ENCODE results near the gene MYO10.
A peak's percentile ranks its signal among the peaks of the same experiment; 100 is the strongest.

Gene MYO10

DNA sequence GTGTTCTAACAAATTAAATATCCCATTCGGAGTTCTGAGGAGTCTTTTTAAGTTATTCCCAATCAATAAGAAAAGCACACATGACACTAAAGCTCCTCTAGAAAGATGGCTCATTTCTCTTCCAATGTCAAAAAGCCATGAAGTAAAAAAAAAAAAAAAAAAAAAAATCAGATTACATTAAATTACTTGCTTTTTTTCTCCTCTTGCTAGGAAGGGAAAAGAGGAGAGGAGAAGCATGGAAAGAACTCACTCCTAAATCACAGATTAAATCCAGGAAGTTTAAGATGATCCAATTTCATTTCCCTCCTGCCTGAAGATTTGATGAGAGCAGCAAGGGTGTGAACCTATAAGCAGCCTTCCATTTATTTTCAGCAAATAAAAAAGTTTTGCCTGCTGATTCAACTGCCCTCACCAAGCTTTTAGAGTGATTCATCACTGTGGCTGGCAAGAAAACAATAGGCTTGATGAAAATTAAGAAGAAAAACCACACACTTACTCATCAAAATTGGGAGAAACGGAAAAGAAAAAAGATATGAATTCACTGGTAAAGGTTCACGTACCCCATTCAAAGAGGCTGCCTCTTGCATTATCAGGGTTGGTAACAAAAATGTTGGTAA, 19.7 kb downstream of the MYO10 start:
- no peak overlapping the region for H3K4me3 ChIP-seq (ENCODE audit: low read length)

GRCh38 chr5:16914584-16914983, 21.5 kb downstream of the MYO10 start:
- no peak overlapping the region for H3K4me3 ChIP-seq (ENCODE audit: low read length)
- no peak for TF ChIP-seq CTCF (conservative IDR thresholded peaks at IDR 0.05; ENCODE audit: low read depth, low read length)
- no peak for DNase-seq (ENCODE audit: low read depth)

More for the DNA sequence above, 19.7 kb downstream of the MYO10 start:
- DNase-seq (ENCODE audit: low read depth): peak; percentile 88
- TF ChIP-seq CTCF (conservative IDR thresholded peaks at IDR 0.05; ENCODE audit: low read depth, low read length): no peak

GRCh38 chr5:16914108-16914435, 22.0 kb downstream of the MYO10 start:
- no peak for DNase-seq (ENCODE audit: low read depth)
- TF ChIP-seq CTCF (conservative IDR thresholded peaks at IDR 0.05; ENCODE audit: low read depth, low read length): no peak
- no peak overlapping the region for H3K4me3 ChIP-seq (ENCODE audit: low read length)

GRCh38 chr5:16913187-16914107, 22.6 kb downstream of the MYO10 start:
- H3K4me3 ChIP-seq (ENCODE audit: low read length): no peak overlapping the region
- no peak for DNase-seq (ENCODE audit: low read depth)
- no peak for TF ChIP-seq CTCF (conservative IDR thresholded peaks at IDR 0.05; ENCODE audit: low read depth, low read length)

DNA sequence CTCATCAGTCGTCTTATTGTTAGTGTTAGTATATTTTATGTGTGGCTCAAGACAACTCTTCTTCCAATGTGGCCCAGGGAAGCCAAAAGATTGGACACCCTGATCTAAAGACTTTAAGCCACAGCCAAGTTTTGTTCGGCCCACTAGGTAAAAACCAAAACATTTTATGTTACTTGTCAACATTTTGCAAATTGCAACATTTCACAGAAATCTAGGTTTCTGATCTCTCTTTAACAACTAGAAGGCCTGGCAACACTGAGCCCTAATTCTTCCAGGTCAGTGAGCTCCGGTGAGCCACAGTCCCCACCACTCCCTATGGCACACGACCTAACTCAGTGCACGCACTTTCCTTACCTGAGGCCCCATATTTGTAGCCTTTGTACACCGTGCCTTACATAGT, 24.0 kb downstream of the MYO10 start:
- no peak for DNase-seq (ENCODE audit: low read depth)
- no peak overlapping the region for H3K4me3 ChIP-seq (ENCODE audit: low read length)
- no peak for TF ChIP-seq CTCF (conservative IDR thresholded peaks at IDR 0.05; ENCODE audit: low read depth, low read length)

- peak; percentile 76 for DNase-seq (ENCODE audit: low read depth)
- no peak for TF ChIP-seq CTCF (conservative IDR thresholded peaks at IDR 0.05; ENCODE audit: low read depth, low read length)
Measured at GRCh38 chr5:16909464-16909863, 26.6 kb downstream of the MYO10 start.

GRCh38 chr5:16907270-16907669, 28.8 kb downstream of the MYO10 start:
- no peak for DNase-seq (ENCODE audit: low read depth)
- no peak overlapping the region for H3K4me3 ChIP-seq (ENCODE audit: low read length)
- TF ChIP-seq CTCF (conservative IDR thresholded peaks at IDR 0.05; ENCODE audit: low read depth, low read length): no peak

More at GRCh38 chr5:16909464-16909863, 26.6 kb downstream of the MYO10 start:
- H3K4me3 ChIP-seq (ENCODE audit: low read length): no peak overlapping the region
